MM.1S (cell line): ENCODE measurements around the gene DCP1B.

Source experiments
- DNase-seq: peaks from one replicate; pipeline ENCODE4 v3.0.0-alpha.2; 2015
- H2AFZ ChIP-seq: fragments of 300-600 bp; sonication (generic); 2 replicates; pipeline ENCODE4 v1.6.0; 2016; ENCODE audit warnings: antibody characterized with exemption, low read length
- H3F3A ChIP-seq: fragments of 300-600 bp; sonication (generic); 2 replicates; pipeline ENCODE4 v1.6.1; 2016; ENCODE audit warnings: mild to moderate bottlenecking, antibody characterized with exemption, low read length, moderate library complexity, mixed read lengths; ENCODE audit not compliant: insufficient read depth
- H3K27ac ChIP-seq: fragments of 300-600 bp; sonication (generic); 2 replicates; pipeline ENCODE4 v1.5.1; 2016; ENCODE audit warnings: mild to moderate bottlenecking, low read length
- H3K27me3 ChIP-seq: fragments of 300-600 bp; sonication (generic); replicated peaks from 2 replicates; pipeline ENCODE4 v1.6.0; 2016; ENCODE audit warnings: low read length; ENCODE audit not compliant: insufficient read depth
- H3K36me3 ChIP-seq: fragments of 300-600 bp; sonication (generic); replicated peaks from 2 replicates; pipeline ENCODE4 v1.6.1; 2016; ENCODE audit warnings: mild to moderate bottlenecking, low read length, mixed read lengths; ENCODE audit not compliant: insufficient read depth
- H3K4me1 ChIP-seq: fragments of 300-600 bp; sonication (generic); 2 replicates; pipeline ENCODE4 v1.6.1; 2016; ENCODE audit warnings: low read length, mixed read lengths
- H3K4me2 ChIP-seq: fragments of 300-600 bp; sonication (generic); 2 replicates; pipeline ENCODE4 v1.6.0; 2016; ENCODE audit warnings: low read depth, low read length
- H3K4me3 ChIP-seq: fragments of 300-600 bp; sonication (generic); 2 replicates; pipeline ENCODE4 v1.5.1; 2016; ENCODE audit warnings: low read length, mixed read lengths
- H3K79me2 ChIP-seq: fragments of 300-600 bp; sonication (generic); 2 replicates; pipeline ENCODE4 v1.6.1; 2016; ENCODE audit warnings: mixed run types, low read length, mixed read lengths
- H3K9ac ChIP-seq: fragments of 300-600 bp; sonication (generic); 2 replicates; pipeline ENCODE4 v1.6.1; 2016; ENCODE audit warnings: low read length, mixed read lengths
- H3K9me2 ChIP-seq: fragments of 300-600 bp; sonication (generic); replicated peaks from 2 replicates; pipeline ENCODE4 v1.6.1; 2016; ENCODE audit warnings: mild to moderate bottlenecking, low read length, mixed read lengths; ENCODE audit not compliant: insufficient read depth
- H3K9me3 ChIP-seq: fragments of 300-600 bp; sonication (generic); replicated peaks from 2 replicates; pipeline ENCODE4 v1.6.1; 2016; ENCODE audit warnings: mild to moderate bottlenecking, low read length, mixed read lengths; ENCODE audit not compliant: insufficient read depth
- H4K20me1 ChIP-seq: fragments of 300-600 bp; sonication (generic); 2 replicates; pipeline ENCODE4 v1.6.1; 2016; ENCODE audit warnings: mild to moderate bottlenecking, low read length, moderate library complexity, mixed read lengths; ENCODE audit not compliant: insufficient read depth
- CTCF ChIP-seq: fragments of 300-600 bp; sonication (generic); IDR thresholded peaks from 2 replicates; pipeline ENCODE4 v1.5.1; 2016; ENCODE audit warnings: antibody characterized with exemption, low read length, mixed read lengths
- EZH2 ChIP-seq: fragments of 300-600 bp; sonication (generic); optimal IDR thresholded peaks from 2 replicates; pipeline ENCODE3; 2017; ENCODE audit warnings: low read depth, mild to moderate bottlenecking, antibody characterized with exemption, low read length, mixed read lengths
- EZH2phosphoT487 ChIP-seq: fragments of 300-600 bp; sonication (generic); IDR thresholded peaks from 2 replicates; pipeline ENCODE4 v1.6.1; 2018; ENCODE audit warnings: antibody characterized with exemption, low read length

Gene DCP1B

GRCh38 chr12:1920971-1921370, 83.3 kb downstream of the DCP1B start:
- DNase-seq = no peak
- H3K27ac ChIP-seq = no peak overlapping the region
- no peak overlapping the region for H3K4me3 ChIP-seq
- no peak overlapping the region for H3K9ac ChIP-seq
- no peak overlapping the region for H3K4me2 ChIP-seq
- no peaks in the 10 kb centered on the region for H3K4me1 ChIP-seq
- peaks cover 17% of the 10 kb centered on the region for H3K27me3 ChIP-seq
- H3F3A ChIP-seq = no peaks in the 10 kb centered on the region
- no peaks in the 10 kb centered on the region for H3K36me3 ChIP-seq
- no peak overlapping the region for H2AFZ ChIP-seq
- H3K79me2 ChIP-seq = no peaks in the 10 kb centered on the region
- no peaks in the 10 kb centered on the region for H3K9me2 ChIP-seq
- no peaks in the 10 kb centered on the region for H3K9me3 ChIP-seq
- TF ChIP-seq EZH2phosphoT487 = no peak
- no peak for TF ChIP-seq EZH2
- no peak for TF ChIP-seq CTCF
- no peaks in the 10 kb centered on the region for H4K20me1 ChIP-seq

GRCh38 chr12:1920436-1920835, 83.8 kb downstream of the DCP1B start:
- peaks cover 17% of the 10 kb centered on the region for H3K27me3 ChIP-seq
- H3K27ac ChIP-seq = no peak overlapping the region
- no peaks in the 10 kb centered on the region for H3K9me3 ChIP-seq
- H3K79me2 ChIP-seq = no peaks in the 10 kb centered on the region
- no peak overlapping the region for H3K4me2 ChIP-seq
- TF ChIP-seq EZH2 (no peak), CTCF (no peak), EZH2phosphoT487 (no peak)
- H3K9me2 ChIP-seq = no peaks in the 10 kb centered on the region
- no peaks in the 10 kb centered on the region for H3F3A ChIP-seq
- H4K20me1 ChIP-seq = no peaks in the 10 kb centered on the region
- H2AFZ ChIP-seq = no peak overlapping the region
- no peak overlapping the region for H3K4me3 ChIP-seq
- DNase-seq = no peak
- H3K36me3 ChIP-seq = no peaks in the 10 kb centered on the region
- no peak overlapping the region for H3K9ac ChIP-seq
- no peaks in the 10 kb centered on the region for H3K4me1 ChIP-seq

GRCh38 chr12:1919763-1920162, 84.5 kb downstream of the DCP1B start:
- Histone ChIP-seq H3K36me3 (no peaks in the 10 kb centered on the region), H3K4me1 (no peaks in the 10 kb centered on the region), H3K4me3 (no peak overlapping the region), H3K9ac (no peak overlapping the region), H3K9me3 (no peaks in the 10 kb centered on the region), H3K27ac (no peak overlapping the region), H3K27me3 (peaks cover 17% of the 10 kb centered on the region), H2AFZ (no peak overlapping the region), H3K9me2 (no peaks in the 10 kb centered on the region), H3K79me2 (no peaks in the 10 kb centered on the region), H4K20me1 (no peaks in the 10 kb centered on the region), H3K4me2 (no peak overlapping the region), H3F3A (no peaks in the 10 kb centered on the region)
- TF ChIP-seq EZH2phosphoT487 = no peak
- TF ChIP-seq EZH2 = no peak
- no peak for TF ChIP-seq CTCF
- no peak for DNase-seq
